GM19043 (cell line): ENCODE results near the gene ULK4.

Experiments
- ATAC-seq: cut with Tn5 transposase; IDR thresholded peaks from one replicate; pipeline ENCODE4 v1.9.1; 2021; ENCODE audit warnings: low read depth; ENCODE audit not compliant: unreplicated experiment

The ULK4 gene

GRCh38 chr3:41244620-41245336 lies 717.1 kb downstream of the ULK4 start:
- no peak for ATAC-seq

DNA sequence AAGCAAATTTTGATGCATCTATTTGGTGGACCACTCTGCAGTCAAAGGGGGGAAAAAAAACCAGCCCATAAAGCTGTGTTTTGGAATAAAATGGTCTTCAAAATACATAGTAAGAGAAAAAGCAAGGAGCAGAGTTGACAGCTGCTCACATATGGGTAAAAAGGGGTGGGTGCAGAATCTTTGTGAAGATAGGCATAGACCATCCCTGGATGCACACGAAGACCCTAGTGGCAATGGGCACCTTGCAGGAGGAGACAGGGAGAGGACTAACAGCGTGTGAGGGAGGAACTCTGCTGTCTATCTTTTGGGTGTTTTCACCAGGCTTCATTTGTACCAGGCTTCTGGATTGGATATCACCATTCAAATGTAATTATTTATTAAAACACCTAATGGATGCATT lies 718.7 kb downstream of the ULK4 start:
- no peak for ATAC-seq

- ATAC-seq, result no peak
Observed at GRCh38 chr3:41241800-41242571, 719.9 kb downstream of the ULK4 start.

GRCh38 chr3:41241161-41241560 lies 720.7 kb downstream of the ULK4 start:
- no peak for ATAC-seq

- ATAC-seq, result no peak
Observed at GRCh38 chr3:41239587-41239986, 722.3 kb downstream of the ULK4 start.

- no peak for ATAC-seq
Observed at GRCh38 chr3:41237907-41238306, 724.0 kb downstream of the ULK4 start.

DNA sequence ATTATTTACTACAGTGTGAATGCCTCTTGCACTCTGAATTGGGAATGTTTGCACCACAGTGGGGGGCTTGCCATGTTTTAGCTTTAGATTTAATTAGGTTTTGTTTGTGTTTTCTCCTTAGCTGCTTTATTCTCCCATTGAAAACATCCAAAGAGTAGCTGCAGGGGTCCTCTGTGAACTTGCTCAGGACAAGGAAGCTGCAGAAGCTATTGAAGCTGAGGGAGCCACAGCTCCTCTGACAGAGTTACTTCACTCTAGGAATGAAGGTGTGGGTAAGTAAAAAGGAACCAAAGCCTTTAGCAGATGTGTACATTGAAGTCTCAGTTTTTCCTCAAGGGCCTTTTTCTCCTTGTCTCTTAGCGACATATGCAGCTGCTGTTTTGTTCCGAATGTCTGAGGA lies 725.7 kb downstream of the ULK4 start:
- no peak for ATAC-seq

- no peak for ATAC-seq
Observed at GRCh38 chr3:41234823-41235721, 726.8 kb downstream of the ULK4 start.

DNA sequence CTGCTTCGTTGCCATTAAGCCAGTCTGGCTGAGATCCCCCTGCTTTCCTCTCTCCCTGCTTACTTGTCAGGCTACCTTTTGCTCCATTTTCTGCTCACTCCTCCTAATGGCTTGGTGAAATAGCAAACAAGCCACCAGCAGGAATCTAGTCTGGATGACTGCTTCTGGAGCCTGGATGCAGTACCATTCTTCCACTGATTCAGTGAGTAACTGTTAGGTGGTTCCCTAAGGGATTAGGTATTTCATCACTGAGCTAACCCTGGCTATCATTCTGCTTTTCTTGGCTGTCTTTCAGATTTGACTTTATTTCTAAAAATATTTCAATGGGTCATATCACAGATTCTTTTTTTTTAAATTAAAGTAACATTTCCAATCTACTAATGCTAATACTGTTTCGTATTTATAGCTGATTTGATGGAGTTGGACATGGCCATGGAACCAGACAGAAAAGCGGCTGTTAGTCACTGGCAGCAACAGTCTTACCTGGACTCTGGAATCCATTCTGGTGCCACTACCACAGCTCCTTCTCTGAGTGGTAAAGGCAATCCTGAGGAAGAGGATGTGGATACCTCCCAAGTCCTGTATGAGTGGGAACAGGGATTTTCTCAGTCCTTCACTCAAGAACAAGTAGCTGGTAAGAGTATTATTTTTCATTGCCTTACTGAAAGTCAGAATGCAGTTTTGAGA lies 737.6 kb downstream of the ULK4 start:
- no peak for ATAC-seq

GRCh38 chr3:41223691-41224090 lies 738.2 kb downstream of the ULK4 start:
- no peak for ATAC-seq

DNA sequence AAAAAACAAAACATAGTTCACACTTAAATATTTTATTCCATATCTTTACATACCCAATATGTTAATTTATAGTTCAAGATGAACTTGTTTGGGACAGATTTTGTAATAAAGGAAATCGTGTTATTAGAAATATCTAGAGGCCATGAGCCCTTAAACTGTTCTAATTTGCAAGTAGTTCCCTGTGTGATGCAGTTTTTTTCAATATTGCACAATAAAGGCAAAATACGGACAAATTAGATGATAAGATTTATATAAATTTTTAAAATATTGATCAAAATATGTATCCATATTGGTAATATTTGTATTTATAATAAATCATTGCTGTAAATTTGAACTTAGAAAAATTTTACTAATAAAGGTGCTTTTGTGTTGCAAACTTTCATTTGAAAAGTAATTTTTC lies 738.8 kb downstream of the ULK4 start:
- no peak for ATAC-seq

DNA sequence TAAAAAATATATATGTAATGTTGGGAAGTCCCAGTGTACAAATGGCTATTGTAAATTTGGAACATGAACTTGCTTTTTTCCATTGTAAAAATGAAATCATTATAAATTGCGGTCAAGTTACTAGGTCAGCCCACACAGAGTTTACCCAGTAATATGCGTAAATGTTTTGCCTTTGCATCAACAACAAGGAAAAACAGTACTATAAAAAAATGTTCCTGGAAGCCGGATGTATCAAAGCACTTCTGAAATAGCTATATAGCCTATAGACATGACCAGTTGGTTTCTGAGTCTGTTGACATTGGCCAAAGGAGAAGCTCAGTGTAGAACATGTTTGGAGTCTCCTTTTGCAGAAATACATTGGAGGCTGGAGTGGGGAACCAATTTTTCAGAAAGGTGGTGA lies 739.4 kb downstream of the ULK4 start:
- ATAC-seq, result no peak

DNA sequence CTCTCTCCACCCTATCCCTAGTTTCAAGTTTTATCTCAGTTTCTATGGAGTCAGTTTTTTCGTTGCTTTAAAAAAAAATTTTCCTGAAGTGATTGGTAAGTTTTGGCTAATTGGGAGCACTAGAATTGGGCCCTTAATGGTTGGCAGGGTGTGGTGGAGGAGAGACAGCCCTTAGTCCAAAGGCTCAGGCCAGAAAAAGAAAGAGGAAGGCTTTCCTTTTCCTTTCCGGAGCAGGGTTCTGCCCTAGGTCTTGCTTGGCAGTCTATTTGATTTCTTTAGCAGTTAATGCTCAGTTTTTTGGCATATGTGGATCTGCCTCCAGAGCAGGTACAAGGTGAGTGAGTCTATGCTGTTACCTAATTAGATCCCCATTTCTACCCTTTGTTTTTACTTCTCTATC lies 739.9 kb downstream of the ULK4 start:
- no peak for ATAC-seq

DNA sequence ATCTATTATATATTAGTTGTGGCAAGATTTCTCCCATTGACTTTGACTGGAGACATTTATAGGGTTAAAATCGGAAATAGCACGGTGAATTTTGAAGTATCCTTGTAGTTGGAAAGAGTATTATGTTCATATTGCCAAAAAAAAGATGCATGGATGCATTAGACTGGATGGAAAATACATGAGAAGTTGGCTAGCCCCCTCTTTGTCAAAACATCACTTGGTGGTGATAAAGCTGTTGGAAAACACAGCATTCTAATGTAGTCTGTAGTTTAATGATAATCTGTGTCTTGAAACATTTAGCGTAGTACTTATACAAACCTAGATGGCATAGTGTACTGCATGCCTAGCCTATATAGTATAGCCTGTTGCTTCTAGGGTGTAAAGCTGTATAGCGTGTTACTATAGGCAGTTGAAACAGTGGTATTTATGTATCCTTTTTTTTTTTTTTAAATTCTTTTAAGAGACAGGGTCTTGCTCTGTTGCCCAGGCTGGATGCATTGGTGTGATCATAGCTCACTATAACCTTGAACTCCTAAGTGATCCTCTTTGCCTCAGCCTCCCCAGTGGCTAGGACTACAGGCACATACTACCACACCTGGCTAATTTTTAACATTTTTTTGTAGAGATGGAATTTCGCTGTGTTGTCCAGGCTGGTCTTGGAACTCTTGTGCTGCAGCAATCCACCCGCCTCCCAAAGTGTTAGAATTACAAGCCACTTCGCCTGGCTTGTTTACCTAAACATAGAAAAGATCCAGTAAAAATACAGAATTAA lies 740.8 kb downstream of the ULK4 start:
- no peak for ATAC-seq

GRCh38 chr3:41219424-41219823 lies 742.5 kb downstream of the ULK4 start:
- no peak for ATAC-seq

GRCh38 chr3:41216993-41217392 lies 744.9 kb downstream of the ULK4 start:
- no peak for ATAC-seq

GRCh38 chr3:41216422-41216821 lies 745.5 kb downstream of the ULK4 start:
- ATAC-seq, result no peak

DNA sequence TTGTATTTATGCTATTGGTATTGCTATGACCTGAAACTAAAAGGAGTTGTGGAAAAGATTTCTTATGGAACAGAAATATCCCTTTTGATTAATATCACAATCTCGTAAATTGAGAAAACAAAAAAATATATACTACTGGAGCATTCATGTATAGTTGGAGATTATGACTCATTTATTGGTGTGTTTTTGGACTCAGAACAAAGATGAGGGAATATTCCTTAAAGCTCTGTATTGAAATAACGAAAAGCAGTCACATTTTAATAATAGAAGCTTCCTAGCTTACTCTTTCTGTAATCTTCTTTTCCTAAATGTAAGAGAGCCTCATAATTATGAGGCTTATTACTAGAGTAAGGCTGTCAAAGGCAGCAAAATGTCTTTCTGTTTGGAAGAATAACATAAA lies 748.3 kb downstream of the ULK4 start:
- ATAC-seq, result no peak

DNA sequence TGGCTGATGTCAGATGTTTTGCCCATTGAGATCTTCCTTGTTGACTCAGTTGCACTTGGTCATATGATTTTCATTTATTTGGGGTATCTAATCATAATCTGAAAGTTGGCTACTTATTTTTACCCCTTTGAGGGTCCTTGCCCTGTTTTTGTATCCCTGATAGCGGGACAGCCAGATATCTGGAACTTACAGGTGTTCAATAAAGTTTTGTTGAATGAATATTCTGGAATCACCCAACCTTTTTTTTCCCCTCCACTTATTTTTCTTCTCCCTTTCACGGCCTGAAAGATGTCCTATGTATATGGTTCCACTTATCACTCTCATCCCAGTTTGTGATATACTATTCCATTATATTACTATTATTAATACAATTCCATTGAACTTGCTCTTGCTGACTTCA lies 749.8 kb downstream of the ULK4 start:
- no peak for ATAC-seq

GRCh38 chr3:41210966-41211365 lies 750.9 kb downstream of the ULK4 start:
- ATAC-seq, result no peak
